A549 (cell line): ENCODE results near the gene CDC42EP5. TPM values are rescaled to one million over a fixed set of nuclear protein-coding genes. Genes with fewer than 3 reads are reported as not detected.
A peak's percentile ranks its signal among the peaks of the same experiment; 100 is the strongest.

Source experiments
- ATAC-seq, 2 experiments: fragments of 200-7000 bp in 1 of 2; fragments of >200 bp in 1 of 2; cut with Nextera tagmentation in 1 of 2; cut with Tn5 transposase in 1 of 2; 3 replicates each; pipeline versions ENCODE4 v1.8.0 to v1.9.1; 2018 to 2020; ENCODE audit warnings: mild to moderate bottlenecking in 1 of 2, moderate library complexity in 1 of 2
- CTCF ChIA-PET: fragments of 300-600 bp; sonication (Branson Sonifier 250); formaldehyde crosslinking; extraction: SDS; loops from one replicate; lab custom pipeline; 2021; ENCODE audit warnings: antibody characterized with exemption, inconsistent platforms; lab: Yijun Ruan, JAX
- POLR2A ChIA-PET: fragments of 350-600 bp; formaldehyde crosslinking; extraction: SDS; loops from one replicate; lab custom pipeline; 2021; ENCODE audit warnings: antibody characterized with exemption, inconsistent platforms; lab: Yijun Ruan, JAX
- DNase-seq, 2 experiments: peaks; one replicate each; pipeline versions ENCODE4 v3.0.0 to v3.0.0-alpha.2; 2011 to 2016; ENCODE audit warnings: low read depth in 1 of 2, low spot score in 1 of 2
- FAIRE-seq: peaks from 2 replicates; lab custom pipeline; 2011; peaks lifted over from hg19 to GRCh38; lab: Jason Lieb, UNC
- H3K27ac ChIP-seq, 2 experiments: fragments of >200 bp; sonication (Bioruptor Twin); formaldehyde crosslinking; 3 replicates each; pipeline ENCODE4 v1.5.1; 2016 to 2017
- H3K4me1 ChIP-seq: fragments of >200 bp; sonication (Bioruptor Twin); formaldehyde crosslinking; 3 replicates; pipeline ENCODE4 v1.6.1; 2016
- H3K4me2 ChIP-seq: fragments of >200 bp; sonication (Bioruptor Twin); formaldehyde crosslinking; 3 replicates; pipeline ENCODE4 v1.6.1; 2016
- H3K4me3 ChIP-seq: fragments of >200 bp; sonication (Bioruptor Twin); formaldehyde crosslinking; 3 replicates; pipeline ENCODE4 v1.5.1; 2016
- H3K9me3 ChIP-seq: fragments of >200 bp; sonication (Bioruptor Twin); formaldehyde crosslinking; 3 replicates; pipeline ENCODE4 v1.6.1; 2016
- CBX2 ChIP-seq: fragments of 200-600 bp; sonication (generic); IDR thresholded peaks from 2 replicates; pipeline ENCODE4 v1.6.1; 2016; ENCODE audit warnings: low read depth, mild to moderate bottlenecking, borderline replicate concordance
- CBX8 ChIP-seq: fragments of 200-600 bp; sonication (generic); IDR thresholded peaks from 2 replicates; pipeline ENCODE4 v1.6.1; 2016
- CHD2 ChIP-seq: fragments of 150-350 bp; IDR thresholded peaks from 2 replicates; pipeline ENCODE4 v1.6.1; 2014; ENCODE audit warnings: low read length; ENCODE audit not compliant: partially characterized antibody
- CHD4 ChIP-seq: fragments of 200-600 bp; sonication (generic); IDR thresholded peaks from 2 replicates; pipeline ENCODE4 v1.6.1; 2016; ENCODE audit warnings: antibody characterized with exemption, mild to moderate bottlenecking, borderline replicate concordance
- EHF ChIP-seq: fragments of 250-450 bp; sonication (Bioruptor Pico); IDR thresholded peaks from 2 replicates; pipeline ENCODE4 v1.5.0; 2020; ENCODE audit warnings: mild to moderate bottlenecking
- EHMT2 ChIP-seq: fragments of 200-600 bp; sonication (generic); IDR thresholded peaks from 2 replicates; pipeline ENCODE4 v1.6.1; 2016; ENCODE audit warnings: antibody characterized with exemption, low read depth, mild to moderate bottlenecking, moderate library complexity
- JUN ChIP-seq, 2 experiments: fragments of >200 bp; sonication (Bioruptor Twin); formaldehyde crosslinking; IDR thresholded peaks; 2 replicates in 1 of 2; 3 replicates in 1 of 2; pipeline ENCODE4 v1.6.1; 2016 to 2017
- JUNB ChIP-seq: fragments of >200 bp; sonication (Bioruptor Twin); formaldehyde crosslinking; IDR thresholded peaks from 2 replicates; pipeline ENCODE4 v1.6.1; 2016
- MAFK ChIP-seq: fragments of 450-650 bp; IDR thresholded peaks from 2 replicates; pipeline ENCODE4 v1.6.1; 2014; ENCODE audit not compliant: partially characterized antibody
- MAZ ChIP-seq: fragments of 150-350 bp; IDR thresholded peaks from 2 replicates; pipeline ENCODE4 v1.6.1; 2014; ENCODE audit warnings: antibody characterized with exemption, low read depth, low read length, borderline replicate concordance
- NFE2L2 ChIP-seq: fragments of 150-350 bp; conservative IDR thresholded peaks from 2 replicates; pipeline ENCODE4 v1.6.1; 2014; ENCODE audit warnings: low read length
- NPAS2 ChIP-seq: fragments of 250-450 bp; sonication (Bioruptor Pico); IDR thresholded peaks from 2 replicates; pipeline ENCODE4 v1.8.0; 2022; ENCODE audit warnings: mild to moderate bottlenecking, moderate library complexity, borderline replicate concordance
- NR3C1 ChIP-seq: fragments of >200 bp; sonication (Bioruptor Twin); formaldehyde crosslinking; IDR thresholded peaks from 3 replicates; pipeline ENCODE4 v1.6.1; 2017
- POLR2A ChIP-seq: IDR thresholded peaks from 2 replicates; pipeline ENCODE4 v1.6.1; 2012; ENCODE audit warnings: mild to moderate bottlenecking, low read length
- POLR2AphosphoS2 ChIP-seq: conservative IDR thresholded peaks from 2 replicates; pipeline ENCODE4 v1.6.1; 2012; ENCODE audit warnings: low read length, improper control_type of control experiment, inconsistent platforms
- RARB ChIP-seq: fragments of 250-450 bp; sonication (Bioruptor Pico); IDR thresholded peaks from 2 replicates; pipeline ENCODE4 v1.8.0; 2021; ENCODE audit warnings: mild to moderate bottlenecking, moderate library complexity
- RFX5 ChIP-seq: fragments of 450-650 bp; IDR thresholded peaks from 2 replicates; pipeline ENCODE4 v1.7.1; 2014; ENCODE audit warnings: antibody characterized with exemption, mild to moderate bottlenecking, moderate library complexity
- TFCP2L1 ChIP-seq: fragments of 250-450 bp; sonication (Bioruptor Pico); IDR thresholded peaks from 2 replicates; pipeline ENCODE4 v1.5.0; 2021; ENCODE audit warnings: mild to moderate bottlenecking
- TP53 ChIP-seq: fragments of 250-450 bp; sonication (Bioruptor Pico); IDR thresholded peaks from 2 replicates; pipeline ENCODE4 v1.5.0; 2021; ENCODE audit warnings: mild to moderate bottlenecking, moderate library complexity
- WGBS: methylation state at CpG from one replicate; pipeline ENCODE4 v1.1.6; 2017; ENCODE audit errors: missing lambda C conversion rate; 5-methylcytosine and 5-hydroxymethylcytosine counted together
- polyA plus RNA-seq, 4 experiments: library from polyadenylated mRNA; depleted of rRNA in 3 of 4; stranded (reverse); fragments of >200 nt; fragmentation: RNase III in 1 of 4; extraction: RNeasy Plus Mini Kit Qiagen cat#74134 plus additional on column Dnase treatment in 1 of 4; gene quantifications; 2 replicates in 3 of 4; 3 replicates in 1 of 4; pipeline ENCODE4 v1.2.3, GENCODE V29; 2011 to 2017
- TF ChIP-seq, protein P1 (sequence below): fragments of >200 bp; sonication (Bioruptor Twin); formaldehyde crosslinking; IDR thresholded peaks from 2 replicates; pipeline ENCODE4 v1.6.1; 2016
- TF ChIP-seq, protein P2 (sequence below): fragments of 200-600 bp; sonication (generic); IDR thresholded peaks from 2 replicates; pipeline ENCODE4 v1.6.1; 2016; ENCODE audit warnings: antibody characterized with exemption, mild to moderate bottlenecking, moderate library complexity
- TF ChIP-seq, protein P3 (sequence below): fragments of 450-650 bp; IDR thresholded peaks from 2 replicates; pipeline ENCODE4 v1.6.1; 2014; ENCODE audit warnings: antibody characterized with exemption

The CDC42EP5 gene
- polyA plus RNA-seq, 2 of the 4 experiments (the other 2 are of a cell fraction), result not detected

GRCh38 chr19:54451997-54452396 is 21.1 kb downstream of the CDC42EP5 start:
- 97% methylated on average over 11 of the region's 11 CpGs for WGBS
- ChIA-PET CTCF (interaction anchor here (1.4 to 3.3 kb wide), 3 partner anchors 10 to 12 kb away, joined by 6 to 19 read pairs (median 13); partner anchors contain the start of gene LENG9), POLR2A (no interaction called here)
- Histone ChIP-seq H3K4me1 (peaks cover 20% of the 10 kb centered on the region), H3K4me3 (no peak overlapping the region), H3K4me2 (peak overlapping the region; percentile 99; the same call in 1 of the 3 replicates), H3K9me3 (no peaks in the 10 kb centered on the region), H3K27ac (no peak overlapping the region)
- DNase-seq (no peak), FAIRE-seq (no peak), ATAC-seq (no peak)
- TF ChIP-seq EHF, result no peak
- TF ChIP-seq NR3C1, result no peak
- TF ChIP-seq, protein P1, sequence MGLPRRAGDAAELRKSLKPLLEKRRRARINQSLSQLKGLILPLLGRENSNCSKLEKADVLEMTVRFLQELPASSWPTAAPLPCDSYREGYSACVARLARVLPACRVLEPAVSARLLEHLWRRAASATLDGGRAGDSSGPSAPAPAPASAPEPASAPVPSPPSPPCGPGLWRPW, result no peak
- no peak for TF ChIP-seq RFX5
- no peak for TF ChIP-seq POLR2AphosphoS2
- no peak for TF ChIP-seq NPAS2 (CRISPR knock-in tag)
- no peak for TF ChIP-seq JUNB

DNA sequence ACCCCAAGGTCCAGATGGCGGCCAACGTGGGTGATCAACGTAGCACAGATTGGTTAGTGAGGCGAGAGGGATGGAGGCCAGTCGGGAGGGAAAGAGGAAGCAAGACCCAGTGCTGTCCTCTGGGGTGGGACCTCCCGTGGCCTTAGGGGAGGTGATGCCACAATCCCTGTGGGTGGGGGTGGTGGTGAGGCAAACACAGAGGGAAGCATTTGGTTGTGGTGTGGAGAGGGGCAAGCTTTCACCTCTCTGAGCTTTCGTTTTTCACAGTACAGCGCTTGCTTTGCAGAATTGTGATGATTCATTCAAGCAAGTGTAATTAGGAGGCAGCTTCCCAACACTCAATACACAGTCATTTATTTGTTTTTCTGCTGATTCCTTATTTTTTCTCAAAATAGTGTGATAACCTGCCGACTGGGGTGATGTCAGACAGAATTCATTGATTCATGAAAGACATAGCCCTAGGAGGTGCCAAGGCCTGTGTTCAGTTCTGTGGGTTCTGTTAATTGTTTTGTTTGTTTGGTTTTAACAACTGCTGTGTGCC is 21.7 kb downstream of the CDC42EP5 start:
- ChIA-PET CTCF (interaction anchor here (0.5 to 2.6 kb wide), 4 partner anchors 11 to 1202 kb away, joined by 3 to 13 read pairs (median 4); no protein-coding TSS in a partner anchor), POLR2A (interaction anchor here (4.1 kb wide), 1 partner anchor 9 kb away, joined by 130 read pairs; the partner anchor contains the start of gene LENG9)
- DNase-seq, result no peak
- peak overlapping the region; percentile 99 for H3K4me2 ChIP-seq
- ATAC-seq, result no peak
- no peak for FAIRE-seq
- peaks cover 25% of the 10 kb centered on the region for H3K4me1 ChIP-seq
- H3K9me3 ChIP-seq, result no peaks in the 10 kb centered on the region
- peak overlapping the region in 1 of 2 experiments; percentile 92; a peak in 3 of 6 replicates for H3K27ac ChIP-seq
- TF ChIP-seq CHD2 (no peak), MAFK (peak; percentile 82)
- TF ChIP-seq, all 56 proteins: peak for 1
- 77% methylated on average over 9 of the region's 9 CpGs for WGBS
- no peak overlapping the region for H3K4me3 ChIP-seq

DNA sequence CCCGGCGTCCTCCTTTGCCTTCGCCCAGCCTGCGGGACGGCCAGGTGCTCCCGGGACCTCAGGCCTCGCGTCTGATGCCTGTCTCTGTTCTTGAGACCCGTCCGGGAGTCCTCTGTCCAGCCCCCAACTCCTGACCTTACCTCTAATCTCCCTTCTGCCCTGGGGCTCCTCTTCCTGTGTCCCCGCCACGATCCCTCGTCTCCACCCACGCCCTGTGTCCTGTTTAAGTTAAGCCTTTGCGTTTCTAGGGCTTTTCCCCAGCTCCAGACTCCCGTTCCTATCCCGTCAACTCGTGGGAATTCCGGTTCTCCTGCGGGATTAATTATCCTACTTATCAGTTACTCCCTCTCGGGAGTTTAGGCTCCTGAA is 23.4 kb downstream of the CDC42EP5 start:
- Histone ChIP-seq H3K4me3 (peak overlapping the region; percentile 69), H3K9me3 (no peaks in the 10 kb centered on the region), H3K4me2 (peak overlapping the region; percentile 99), H3K4me1 (peaks cover 25% of the 10 kb centered on the region), H3K27ac (peak overlapping the region; percentile 92 to 95)
- ATAC-seq (no peak), FAIRE-seq (no peak), DNase-seq (no peak)
- WGBS, result 1% methylated on average over 21 of the region's 21 CpGs
- CTCF ChIA-PET, result interaction anchor here (1.4 to 3.4 kb wide), 3 partner anchors 12 to 14 kb away, joined by 3 to 30 read pairs (median 13); partner anchors contain the start of gene LENG9
- POLR2A ChIA-PET, result interaction anchor here (4.1 kb wide), 1 partner anchor 11 kb away, joined by 130 read pairs; the partner anchor contains the start of gene LENG9
- no peak for TF ChIP-seq CBX8
- no peak for TF ChIP-seq NR3C1
- 0 out of 2 replicates have a peak, but pooled peaks have one; percentile 76 for TF ChIP-seq TFCP2L1

GRCh38 chr19:54448774-54449700 is 24.1 kb downstream of the CDC42EP5 start, which contains the start of gene LENG8:
Gene LENG8 (plus strand): TSS chr19:54449199. CDS start chr19:54451345, 2,146 bp downstream.
- peak within 1 kb of the TSS; percentile 99 for H3K4me2 ChIP-seq
- H3K4me1 ChIP-seq, result peaks cover 25% of the 10 kb centered on the region
- peak within 1 kb of the TSS; percentile 92 to 95 for H3K27ac ChIP-seq
- WGBS, result 2% methylated on average over 82 of the region's 96 CpGs
- peak; percentile 98 to 100 for DNase-seq
- ChIA-PET POLR2A (interaction anchor here (0.6 to 4.1 kb wide), 16 partner anchors 10 to 958 kb away, joined by 3 to 130 read pairs (median 5); partner anchors contain the start of genes CNOT3, LENG9, MBOAT7 and PRPF31), CTCF (interaction anchor here (0.8 to 3.4 kb wide), 8 partner anchors 10 to 29 kb away, joined by 3 to 30 read pairs (median 6); partner anchors contain the start of gene LENG9)
- ATAC-seq, result peak; percentile 91 to 93
- H3K4me3 ChIP-seq, result peak within 1 kb of the TSS; percentile 69
- FAIRE-seq, result peak; percentile 98
- no peaks in the 10 kb centered on the region for H3K9me3 ChIP-seq
- TF ChIP-seq TP53 (no peak), NFE2L2 (0 out of 2 replicates have a peak, but pooled peaks have one; percentile 8), RARB (no peak), JUNB (no peak), MAZ (no peak), EHMT2 (no peak), CHD4 (no peak), RFX5 (peak; percentile 63; the same call in 1 of the 2 replicates), POLR2AphosphoS2 (no peak), JUN (IDR thresholded peaks at IDR 0.05) (peak; percentile 96 to 98), POLR2A (peak; percentile 97), MAFK (no peak), CBX2 (no peak)
- TF ChIP-seq, protein P2, sequence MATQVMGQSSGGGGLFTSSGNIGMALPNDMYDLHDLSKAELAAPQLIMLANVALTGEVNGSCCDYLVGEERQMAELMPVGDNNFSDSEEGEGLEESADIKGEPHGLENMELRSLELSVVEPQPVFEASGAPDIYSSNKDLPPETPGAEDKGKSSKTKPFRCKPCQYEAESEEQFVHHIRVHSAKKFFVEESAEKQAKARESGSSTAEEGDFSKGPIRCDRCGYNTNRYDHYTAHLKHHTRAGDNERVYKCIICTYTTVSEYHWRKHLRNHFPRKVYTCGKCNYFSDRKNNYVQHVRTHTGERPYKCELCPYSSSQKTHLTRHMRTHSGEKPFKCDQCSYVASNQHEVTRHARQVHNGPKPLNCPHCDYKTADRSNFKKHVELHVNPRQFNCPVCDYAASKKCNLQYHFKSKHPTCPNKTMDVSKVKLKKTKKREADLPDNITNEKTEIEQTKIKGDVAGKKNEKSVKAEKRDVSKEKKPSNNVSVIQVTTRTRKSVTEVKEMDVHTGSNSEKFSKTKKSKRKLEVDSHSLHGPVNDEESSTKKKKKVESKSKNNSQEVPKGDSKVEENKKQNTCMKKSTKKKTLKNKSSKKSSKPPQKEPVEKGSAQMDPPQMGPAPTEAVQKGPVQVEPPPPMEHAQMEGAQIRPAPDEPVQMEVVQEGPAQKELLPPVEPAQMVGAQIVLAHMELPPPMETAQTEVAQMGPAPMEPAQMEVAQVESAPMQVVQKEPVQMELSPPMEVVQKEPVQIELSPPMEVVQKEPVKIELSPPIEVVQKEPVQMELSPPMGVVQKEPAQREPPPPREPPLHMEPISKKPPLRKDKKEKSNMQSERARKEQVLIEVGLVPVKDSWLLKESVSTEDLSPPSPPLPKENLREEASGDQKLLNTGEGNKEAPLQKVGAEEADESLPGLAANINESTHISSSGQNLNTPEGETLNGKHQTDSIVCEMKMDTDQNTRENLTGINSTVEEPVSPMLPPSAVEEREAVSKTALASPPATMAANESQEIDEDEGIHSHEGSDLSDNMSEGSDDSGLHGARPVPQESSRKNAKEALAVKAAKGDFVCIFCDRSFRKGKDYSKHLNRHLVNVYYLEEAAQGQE, result no peak
- TF ChIP-seq, protein P3, sequence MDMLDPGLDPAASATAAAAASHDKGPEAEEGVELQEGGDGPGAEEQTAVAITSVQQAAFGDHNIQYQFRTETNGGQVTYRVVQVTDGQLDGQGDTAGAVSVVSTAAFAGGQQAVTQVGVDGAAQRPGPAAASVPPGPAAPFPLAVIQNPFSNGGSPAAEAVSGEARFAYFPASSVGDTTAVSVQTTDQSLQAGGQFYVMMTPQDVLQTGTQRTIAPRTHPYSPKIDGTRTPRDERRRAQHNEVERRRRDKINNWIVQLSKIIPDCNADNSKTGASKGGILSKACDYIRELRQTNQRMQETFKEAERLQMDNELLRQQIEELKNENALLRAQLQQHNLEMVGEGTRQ, result peak; percentile 50
